Left renal pelvis (tissue), 4 donors: ENCODE results near the gene PSMD2. TPM values are rescaled to one million over a fixed set of nuclear protein-coding genes. Genes with fewer than 3 reads are reported as not detected.
A peak's percentile ranks its signal among the peaks of the same experiment; 100 is the strongest.

ENCODE experiments used
- DNase-seq, 4 donors: peaks; one replicate each; pipeline ENCODE4 v3.0.0-alpha.2; 2013; ENCODE audit warnings: low read depth in 4 of 4, low spot score in 3 of 4
- polyA plus RNA-seq, 4 donors: library from polyadenylated mRNA; unstranded; fragments of 120-200 nt; gene quantifications; one replicate each; pipeline ENCODE4 v1.2.1, GENCODE V29; 2013; ENCODE audit not compliant: insufficient read length in 4 of 4

Gene PSMD2
- polyA plus RNA-seq, 4 donors: 159 to 216 (median 201) TPM

DNA sequence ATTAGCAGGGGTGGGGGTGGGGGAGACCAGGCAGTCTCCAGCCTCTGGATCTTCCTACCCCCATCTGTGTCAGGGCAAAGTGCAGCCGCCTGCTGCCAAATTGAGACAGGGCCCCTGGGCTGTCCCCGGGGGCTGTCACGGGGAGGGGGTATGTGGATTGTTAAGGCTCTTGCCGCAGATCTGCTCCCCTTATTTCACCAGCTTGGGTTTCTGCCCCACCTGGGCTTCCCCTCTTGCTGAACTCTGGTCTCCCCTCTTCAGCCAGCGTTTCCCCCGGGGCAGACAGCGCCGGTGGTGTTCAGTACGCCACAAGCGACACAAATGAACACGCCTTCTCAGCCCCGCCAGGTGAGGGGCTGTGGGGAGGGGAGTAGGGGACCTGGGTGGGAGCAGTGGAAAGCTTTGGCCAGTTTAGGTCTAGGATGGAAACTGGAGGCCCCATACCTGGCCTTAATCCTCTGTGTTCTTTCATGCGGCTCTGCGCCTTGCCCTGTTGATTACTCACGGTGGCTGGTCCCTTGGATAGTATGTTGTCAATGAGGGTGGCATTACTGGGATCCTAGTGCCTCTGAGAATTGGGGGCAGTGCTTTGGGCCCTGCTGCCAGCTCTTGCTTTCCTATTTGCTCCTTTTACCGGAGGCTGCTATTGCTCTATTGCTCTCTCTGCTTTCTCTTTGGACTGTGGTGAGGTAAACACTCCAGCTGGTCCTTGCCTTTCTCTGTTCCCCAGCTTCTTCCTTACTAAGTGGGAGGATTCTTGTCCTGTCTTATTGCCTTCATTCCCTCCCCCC is 17.0 kb downstream of the PSMD2 start:
- DNase-seq: no peak

DNA sequence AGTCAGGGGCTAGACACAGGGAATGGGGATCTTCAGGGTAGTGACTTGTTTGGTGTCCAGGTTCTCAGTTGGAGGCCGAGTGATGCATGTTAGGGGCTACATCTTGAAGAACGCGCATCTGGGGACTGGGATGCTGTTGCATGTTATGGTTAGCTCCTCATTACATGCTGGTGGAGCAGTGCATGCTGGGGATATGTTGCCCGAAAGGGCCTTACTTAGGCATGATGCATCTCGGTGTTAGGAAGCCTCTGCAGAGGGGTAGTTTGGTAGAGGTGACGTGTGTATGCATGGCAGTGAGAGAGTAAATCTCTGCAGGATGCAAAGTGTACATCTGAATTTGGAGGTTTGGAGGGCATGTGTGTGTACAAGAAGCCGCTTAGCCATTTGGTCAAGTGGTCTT is 17.8 kb downstream of the PSMD2 start:
- DNase-seq: no peak

DNA sequence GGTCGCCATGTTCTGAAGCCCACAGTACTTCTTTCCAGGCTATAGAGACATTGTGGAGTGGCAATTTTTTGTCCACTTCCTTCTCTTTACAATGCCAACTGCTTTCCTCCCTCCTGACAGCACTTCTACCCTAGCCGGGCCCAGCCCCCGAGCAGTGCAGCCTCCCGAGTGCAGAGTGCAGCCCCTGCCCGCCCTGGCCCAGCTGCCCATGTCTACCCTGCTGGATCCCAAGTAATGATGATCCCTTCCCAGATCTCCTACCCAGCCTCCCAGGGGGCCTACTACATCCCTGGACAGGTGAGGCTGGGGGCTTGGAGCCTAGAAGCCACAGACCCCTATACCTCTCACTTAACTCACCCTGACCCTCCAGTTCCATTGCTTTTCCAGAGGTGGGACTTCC is 18.2 kb downstream of the PSMD2 start:
- DNase-seq: no peak

DNA sequence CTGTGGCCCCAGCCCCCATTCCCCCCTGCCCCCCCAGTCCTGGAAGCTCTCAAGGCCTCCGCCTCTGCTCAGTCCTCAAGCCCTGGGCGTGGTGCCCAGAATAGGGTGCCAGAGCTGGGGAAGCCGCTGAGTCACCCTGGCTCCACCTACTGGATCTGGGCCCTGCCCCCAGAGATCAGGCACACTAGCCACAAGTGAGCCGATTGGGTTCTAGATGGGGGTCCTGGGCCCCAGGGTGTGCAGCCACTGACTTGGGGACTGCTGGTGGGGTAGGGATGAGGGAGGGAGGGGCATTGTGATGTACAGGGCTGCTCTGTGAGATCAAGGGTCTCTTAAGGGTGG is 21.0 kb downstream of the PSMD2 start:
- DNase-seq: no peak

DNA sequence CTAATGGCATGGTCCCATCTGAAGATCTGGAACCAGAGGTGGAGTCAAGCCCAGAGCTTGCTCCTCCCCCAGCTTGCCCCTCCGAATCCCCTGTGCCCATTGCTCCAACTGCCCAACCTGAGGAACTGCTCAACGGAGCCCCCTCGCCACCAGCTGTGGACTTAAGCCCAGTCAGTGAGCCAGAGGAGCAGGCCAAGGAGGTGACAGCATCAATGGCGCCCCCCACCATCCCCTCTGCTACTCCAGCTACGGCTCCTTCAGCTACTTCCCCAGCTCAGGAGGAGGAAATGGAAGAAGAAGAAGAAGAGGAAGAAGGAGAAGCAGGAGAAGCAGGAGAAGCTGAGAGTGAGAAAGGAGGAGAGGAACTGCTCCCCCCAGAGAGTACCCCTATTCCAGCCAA is 22.6 kb downstream of the PSMD2 start:
- no peak for DNase-seq

DNA sequence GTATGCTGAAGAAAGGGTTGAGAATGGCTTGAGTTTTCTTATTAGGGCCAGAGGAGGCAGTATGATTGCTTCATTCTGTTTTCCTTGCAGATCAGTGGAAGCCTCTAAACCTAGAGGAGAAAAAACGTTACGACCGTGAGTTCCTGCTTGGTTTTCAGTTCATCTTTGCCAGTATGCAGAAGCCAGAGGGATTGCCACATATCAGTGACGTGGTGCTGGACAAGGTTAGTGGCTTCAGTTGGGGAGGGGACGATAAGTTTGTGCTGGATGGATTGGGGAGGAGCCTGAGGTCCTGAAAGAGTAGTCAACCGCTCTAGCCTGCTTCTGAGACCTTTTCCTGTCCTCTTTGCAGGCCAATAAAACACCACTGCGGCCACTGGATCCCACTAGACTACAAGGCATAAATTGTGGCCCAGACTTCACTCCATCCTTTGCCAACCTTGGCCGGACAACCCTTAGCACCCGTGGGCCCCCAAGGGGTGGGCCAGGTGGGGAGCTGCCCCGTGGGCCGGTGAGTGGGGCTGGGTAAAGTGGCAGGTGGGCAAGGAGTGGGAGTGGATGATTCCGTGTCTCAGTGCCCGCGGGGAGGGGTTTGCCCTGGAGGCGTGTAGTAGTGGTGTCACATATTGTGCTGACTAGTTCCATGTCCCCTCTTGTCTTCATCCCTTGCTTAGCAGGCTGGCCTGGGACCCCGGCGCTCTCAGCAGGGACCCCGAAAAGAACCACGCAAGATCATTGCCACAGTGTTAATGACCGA is 23.9 kb downstream of the PSMD2 start:
- no peak for DNase-seq

DNA sequence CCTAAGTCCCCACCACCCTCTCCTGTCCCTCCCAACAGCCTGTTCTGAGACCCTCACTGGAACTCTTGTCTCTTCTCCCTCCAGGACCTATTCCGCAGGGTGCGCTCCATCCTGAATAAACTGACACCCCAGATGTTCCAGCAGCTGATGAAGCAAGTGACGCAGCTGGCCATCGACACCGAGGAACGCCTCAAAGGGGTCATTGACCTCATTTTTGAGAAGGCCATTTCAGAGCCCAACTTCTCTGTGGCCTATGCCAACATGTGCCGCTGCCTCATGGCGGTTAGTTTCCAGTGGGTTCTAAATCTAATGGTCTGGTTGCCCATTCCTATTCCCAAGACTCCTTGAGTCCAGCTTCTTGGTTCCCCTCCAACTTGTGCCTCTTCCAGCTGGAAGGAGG is 24.7 kb downstream of the PSMD2 start:
- no peak for DNase-seq

DNA sequence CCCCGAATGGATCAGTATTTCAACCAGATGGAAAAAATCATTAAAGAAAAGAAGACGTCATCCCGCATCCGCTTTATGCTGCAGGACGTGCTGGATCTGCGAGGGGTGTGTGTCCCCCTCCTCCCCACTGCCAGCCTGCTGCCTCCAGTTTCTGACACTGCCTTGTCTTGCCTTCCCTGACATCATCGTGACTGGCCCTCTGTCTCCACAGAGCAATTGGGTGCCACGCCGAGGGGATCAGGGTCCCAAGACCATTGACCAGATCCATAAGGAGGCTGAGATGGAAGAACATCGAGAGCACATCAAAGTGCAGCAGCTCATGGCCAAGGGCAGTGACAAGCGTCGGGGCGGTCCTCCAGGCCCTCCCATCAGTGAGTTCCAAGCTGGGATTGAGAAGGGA is 26.2 kb downstream of the PSMD2 start:
- DNase-seq: no peak

DNA sequence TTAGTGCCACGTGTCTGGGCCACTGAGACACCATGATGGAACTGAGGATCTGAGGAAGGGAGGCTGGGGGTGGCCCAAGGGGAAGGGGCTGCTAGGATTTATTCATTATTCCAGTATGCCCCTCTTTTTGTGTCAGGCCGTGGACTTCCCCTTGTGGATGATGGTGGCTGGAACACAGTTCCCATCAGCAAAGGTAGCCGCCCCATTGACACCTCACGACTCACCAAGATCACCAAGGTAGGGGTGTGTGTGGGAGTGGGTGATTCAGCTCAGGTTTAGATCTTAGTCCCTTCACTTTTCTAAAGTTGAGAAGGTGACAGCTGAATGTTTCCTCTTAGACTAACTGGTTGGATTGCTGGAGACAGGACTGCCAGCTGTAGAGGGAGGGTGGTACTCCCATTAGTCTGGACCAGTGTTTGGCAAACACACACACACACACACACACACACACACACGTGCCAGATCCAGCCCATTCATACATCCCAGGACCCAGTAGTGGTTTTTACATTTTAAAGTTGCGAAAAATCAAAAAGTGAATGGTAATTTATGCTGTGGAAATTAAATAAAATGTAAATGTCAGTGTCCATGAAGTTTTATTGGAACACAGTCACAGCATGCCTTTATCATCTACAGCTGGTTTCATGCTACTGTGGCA is 26.8 kb downstream of the PSMD2 start:
- no peak for DNase-seq

DNA sequence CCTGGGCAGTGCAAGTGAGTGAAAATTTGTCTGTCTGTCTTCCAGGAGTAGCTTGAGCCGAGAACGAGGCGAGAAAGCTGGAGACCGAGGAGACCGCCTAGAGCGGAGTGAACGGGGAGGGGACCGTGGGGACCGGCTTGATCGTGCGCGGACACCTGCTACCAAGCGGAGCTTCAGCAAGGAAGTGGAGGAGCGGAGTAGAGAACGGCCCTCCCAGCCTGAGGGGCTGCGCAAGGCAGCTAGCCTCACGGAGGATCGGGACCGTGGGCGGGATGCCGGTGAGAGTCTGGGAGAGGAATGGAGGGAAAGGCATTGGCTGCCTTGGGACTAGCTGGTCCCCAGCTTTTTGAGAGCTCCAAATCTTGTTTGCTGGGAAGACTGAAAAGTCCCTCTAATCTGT is 28.1 kb downstream of the PSMD2 start:
- DNase-seq: no peak

DNA sequence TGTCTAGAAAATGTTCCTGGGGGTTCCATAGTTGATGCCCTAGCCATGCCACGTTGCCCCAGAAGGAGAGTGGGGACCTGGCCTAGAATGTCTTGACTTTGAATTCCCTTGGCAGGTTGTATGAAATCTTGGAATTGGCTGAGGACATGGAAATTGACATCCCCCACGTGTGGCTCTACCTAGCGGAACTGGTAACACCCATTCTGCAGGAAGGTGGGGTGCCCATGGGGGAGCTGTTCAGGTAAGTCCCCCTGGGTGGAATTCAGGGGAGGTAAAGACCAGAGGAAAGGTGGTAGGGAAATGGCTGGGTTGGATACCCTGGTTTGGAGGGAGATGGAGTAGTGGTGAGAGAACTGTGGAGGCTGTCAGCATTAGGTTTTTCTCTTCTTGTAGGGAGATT is 29.5 kb downstream of the PSMD2 start:
- no peak for DNase-seq

DNA sequence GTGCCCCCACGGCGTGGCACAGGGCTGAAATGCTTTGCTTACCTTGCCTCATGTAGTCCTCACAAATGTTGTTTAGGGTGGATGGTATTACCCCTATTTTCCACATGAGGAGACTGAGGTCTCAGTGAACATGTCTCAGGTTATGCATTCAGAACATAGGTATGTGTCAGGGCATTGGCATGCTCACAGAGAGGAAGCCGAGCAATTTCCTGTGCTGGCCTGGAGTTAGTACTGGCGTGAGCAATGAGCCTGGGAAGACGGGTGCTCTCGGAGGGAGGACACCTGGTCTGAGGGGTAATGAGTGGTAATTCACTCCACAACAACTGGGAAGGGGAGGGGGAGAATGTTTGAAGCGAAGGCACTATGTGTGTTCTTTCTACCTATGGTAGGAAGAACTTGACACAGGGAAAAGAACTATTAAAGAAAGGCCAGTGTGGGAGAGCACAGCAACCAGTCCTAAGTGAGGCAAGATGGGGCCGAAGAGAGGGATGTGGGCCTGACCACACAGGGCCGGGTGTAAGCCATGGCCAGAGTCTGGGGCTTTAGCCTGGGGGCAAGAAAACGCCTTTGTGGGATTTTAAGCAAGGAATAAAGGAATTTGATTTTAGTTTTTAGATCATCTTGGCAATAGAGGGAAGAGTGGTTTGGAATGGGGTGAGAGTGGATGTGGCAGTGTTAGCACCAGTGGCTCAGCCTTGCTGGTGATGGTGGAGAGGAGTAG is 33.5 kb downstream of the PSMD2 start:
- no peak for DNase-seq

DNA sequence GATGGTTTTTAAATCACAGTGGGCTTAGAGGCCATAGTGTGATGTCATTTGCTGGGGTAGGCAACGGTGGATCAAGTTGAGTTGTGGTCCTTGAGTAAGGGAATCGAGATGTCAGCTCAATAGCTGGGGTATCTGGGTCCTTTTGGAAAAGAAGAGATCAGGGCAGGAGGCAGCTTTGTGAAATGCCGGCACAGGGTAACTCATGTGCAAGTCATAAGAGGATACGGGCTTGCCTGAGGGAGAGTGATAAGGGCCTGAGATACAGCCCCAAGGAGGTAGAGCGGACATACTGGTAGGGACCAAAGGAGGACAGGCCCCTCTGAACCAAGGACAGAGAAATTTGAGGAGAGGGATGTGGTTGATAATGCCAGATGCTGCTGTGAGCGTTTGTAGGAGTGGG is 34.1 kb downstream of the PSMD2 start:
- DNase-seq: no peak

DNA sequence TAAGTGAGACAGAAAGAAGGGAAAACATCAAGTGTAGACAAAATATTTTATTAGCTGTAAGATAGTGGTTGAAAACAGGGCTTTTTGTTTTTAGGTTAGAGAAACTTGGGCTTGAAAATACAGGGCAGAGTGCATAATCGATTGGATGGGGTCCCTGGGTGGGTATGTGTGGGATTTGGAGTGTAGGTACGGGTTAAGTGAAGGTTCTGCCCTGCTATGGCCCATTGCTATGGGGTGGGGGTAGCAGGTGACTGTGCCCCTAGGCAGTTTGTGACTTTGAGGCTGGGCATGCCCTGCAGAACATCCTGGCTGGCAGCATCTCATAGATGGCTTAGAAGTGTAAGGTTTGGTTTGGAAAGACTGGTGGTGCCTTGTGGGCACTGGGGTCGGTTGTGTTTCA is 34.7 kb downstream of the PSMD2 start:
- DNase-seq: no peak

DNA sequence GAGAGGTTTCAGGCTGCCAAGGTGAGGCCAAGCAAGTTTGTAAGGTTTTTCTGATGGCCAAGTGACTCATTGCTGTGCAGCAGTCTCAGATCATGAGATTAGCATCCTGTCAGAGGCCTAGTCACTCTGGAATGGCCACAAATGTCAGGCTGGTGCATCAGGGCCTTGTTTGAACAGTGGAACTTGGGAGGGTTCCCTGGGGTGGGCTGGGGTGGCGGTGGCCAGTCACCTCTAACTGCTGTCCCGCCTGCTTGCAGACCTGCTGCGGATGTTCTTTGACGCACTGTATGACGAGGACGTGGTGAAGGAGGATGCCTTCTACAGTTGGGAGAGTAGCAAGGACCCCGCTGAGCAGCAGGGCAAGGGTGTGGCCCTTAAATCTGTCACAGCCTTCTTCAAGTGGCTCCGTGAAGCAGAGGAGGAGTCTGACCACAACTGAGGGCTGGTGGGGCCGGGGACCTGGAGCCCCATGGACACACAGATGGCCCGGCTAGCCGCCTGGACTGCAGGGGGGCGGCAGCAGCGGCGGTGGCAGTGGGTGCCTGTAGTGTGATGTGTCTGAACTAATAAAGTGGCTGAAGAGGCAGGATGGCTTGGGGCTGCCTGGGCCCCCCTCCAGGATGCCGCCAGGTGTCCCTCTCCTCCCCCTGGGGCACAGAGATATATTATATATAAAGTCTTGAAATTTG is 35.6 kb downstream of the PSMD2 start:
- no peak for DNase-seq

DNA sequence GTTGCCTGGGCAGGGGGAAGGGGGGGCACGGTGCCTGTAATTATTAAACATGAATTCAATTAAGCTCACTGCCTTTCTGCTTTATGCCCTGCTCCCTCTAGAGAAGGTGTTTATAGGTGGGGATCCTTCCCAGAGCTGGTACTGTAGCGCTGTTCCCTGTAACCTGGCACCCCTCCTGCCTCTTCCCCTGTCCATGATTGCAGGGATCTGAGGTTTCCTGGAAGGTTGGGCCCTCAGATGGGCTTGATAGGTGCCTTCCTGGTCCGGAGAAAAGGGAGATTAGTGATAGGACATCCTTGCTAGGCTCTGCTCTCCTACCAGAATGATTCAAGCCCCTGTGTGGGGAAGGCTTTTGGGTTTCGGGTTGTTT is 36.2 kb downstream of the PSMD2 start:
- no peak for DNase-seq

DNA sequence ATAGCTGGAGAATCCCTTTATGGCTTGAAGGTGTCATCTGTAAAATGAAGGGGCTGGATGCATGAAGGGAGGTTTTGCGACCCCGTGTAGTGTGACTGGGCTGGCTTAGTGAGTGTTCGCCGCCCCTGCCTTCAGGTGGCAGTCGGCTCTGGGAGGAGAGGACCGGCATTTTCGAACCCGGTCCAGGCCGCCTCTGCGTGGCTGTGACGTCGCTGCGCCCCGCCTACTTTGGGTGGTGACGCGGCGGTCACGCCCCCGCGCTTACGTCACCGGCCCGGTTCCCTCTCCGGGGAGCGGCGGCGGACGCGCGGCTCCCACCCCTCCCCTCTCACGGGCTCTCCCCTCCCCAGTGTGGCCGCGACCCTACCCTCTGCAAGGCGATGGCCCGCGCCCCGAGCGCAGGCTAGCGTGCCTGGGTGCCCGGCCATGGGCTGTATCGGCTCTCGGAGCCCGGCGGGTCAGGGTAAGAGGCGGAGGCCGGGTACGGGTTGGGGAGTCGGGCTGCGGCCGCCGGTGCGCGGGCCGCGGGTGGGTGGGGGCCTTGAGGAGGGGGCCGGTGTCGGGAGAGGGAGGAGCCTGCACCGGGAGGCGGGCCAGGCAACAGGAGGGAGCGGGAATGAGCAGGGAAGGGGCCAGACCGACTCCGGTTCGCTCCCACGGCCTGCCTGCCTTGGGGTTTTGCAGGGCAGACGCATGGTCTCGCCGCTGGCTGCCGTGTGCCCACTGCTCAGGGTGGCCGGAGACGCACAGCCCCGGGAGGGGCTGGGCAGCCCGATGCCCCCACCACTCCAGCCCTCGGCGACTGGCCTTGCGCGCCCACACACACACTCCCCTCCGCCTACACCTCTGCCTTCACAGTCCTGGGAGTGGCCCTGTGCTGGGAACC is 36.9 kb downstream of the PSMD2 start:
- DNase-seq: peak in 2 of 4 donors; percentile 60 to 63

DNA sequence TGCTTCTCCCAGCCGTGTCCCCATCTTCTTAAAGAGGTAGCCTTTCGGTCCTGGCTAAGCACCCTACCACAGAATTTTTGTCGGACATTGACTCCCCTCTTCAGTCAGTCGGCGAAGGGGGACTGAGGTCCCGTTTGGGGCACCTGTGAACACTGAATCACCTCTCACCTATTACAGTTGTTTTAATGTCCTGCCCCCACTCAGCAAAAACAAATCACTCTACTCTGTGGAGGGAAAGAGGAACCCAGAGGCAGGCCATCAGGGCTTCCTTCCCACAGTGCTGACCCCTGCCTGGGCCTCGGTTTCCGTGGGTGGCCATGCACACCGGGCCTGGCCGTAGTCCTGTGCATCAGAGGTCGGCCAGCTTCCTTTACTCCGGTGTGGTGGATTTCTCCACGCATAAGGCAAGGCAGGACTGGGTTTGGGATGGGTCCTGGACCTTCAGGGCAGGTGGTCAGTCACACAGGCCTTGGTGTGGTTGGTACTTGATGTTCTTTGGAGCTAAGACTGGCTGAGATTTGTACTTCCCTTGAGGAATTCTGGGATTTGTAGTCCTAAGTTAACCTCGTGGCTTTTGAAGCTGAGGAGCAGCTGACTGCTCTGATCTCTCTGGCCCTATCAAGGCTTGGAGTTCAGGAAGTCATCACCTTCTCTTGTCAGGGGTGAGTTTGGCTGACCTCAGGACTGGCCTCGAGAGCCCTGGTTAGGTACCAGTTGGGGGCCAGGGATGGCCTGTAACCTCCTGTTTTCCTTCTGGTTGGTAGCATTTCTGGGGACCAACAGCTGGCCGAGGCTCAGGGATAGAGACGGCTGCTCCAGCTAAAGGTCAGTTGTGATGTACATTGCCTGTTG is 37.7 kb downstream of the PSMD2 start:
- peak in 1 of 4 donors; percentile 33 for DNase-seq

DNA sequence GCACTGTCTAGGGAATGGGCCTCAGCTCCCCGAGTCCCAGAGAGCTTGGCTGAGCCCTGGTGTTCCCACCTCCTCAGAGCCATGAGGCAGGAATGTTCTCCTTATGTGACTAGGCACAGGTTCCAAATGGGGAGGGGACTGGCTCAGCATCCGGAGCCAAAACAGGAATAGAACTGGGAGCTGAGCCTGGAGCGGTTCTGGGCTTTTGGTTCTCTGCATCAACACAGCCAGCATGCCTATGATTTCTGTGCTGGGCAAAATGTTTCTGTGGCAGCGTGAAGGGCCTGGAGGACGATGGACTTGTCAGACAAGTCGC is 38.3 kb downstream of the PSMD2 start, which contains the start of gene FAM131A:
Gene FAM131A (plus strand): TSS at position 202 of the 316 bp plus-strand sequence. CDS start 31 bp downstream, at position 233.
- DNase-seq: no peak
